ENCODE results near the gene TNNC2. TPM values are rescaled to one million over a fixed set of nuclear protein-coding genes. Genes with fewer than 3 reads are reported as not detected.

The TNNC2 gene
- polyA plus RNA-seq, 2 of the 4 experiments (the other 2 are of a cell fraction), result 0.23 TPM; not detected in 1

- POLR2A ChIA-PET, result no interaction called here
- no peak for ATAC-seq
- CTCF ChIA-PET, result interaction anchor here (1.0 to 2.2 kb wide), 4 partner anchors 15 to 455 kb away, joined by 3 to 15 read pairs (median 4); no protein-coding TSS in a partner anchor
Measured at GRCh38 chr20:45774945-45775344, 52.2 kb downstream of the TNNC2 start.

More at GRCh38 chr20:45774945-45775344, 52.2 kb downstream of the TNNC2 start:
- FAIRE-seq, result no peak
- peaks cover 24% of the 10 kb centered on the region for H3K4me1 ChIP-seq
- no peak overlapping the region for H3K27ac ChIP-seq
- H3K4me2 ChIP-seq, result no peak overlapping the region
- WGBS (ENCODE audit: missing lambda C conversion rate), result 60% methylated on average over 2 of the region's 2 CpGs
- DNase-seq (ENCODE audit: low read depth in 1 of 2, low spot score in 1 of 2), result no peak
- no peak for TF ChIP-seq ESRRA (IDR thresholded peaks at IDR 0.05; ENCODE audit: borderline replicate concordance, low read length)
- TF ChIP-seq ZSCAN20 (CRISPR knock-in tag; IDR thresholded peaks at IDR 0.05), result no peak
- no peak for TF ChIP-seq ZNF302 (CRISPR knock-in tag; IDR thresholded peaks at IDR 0.05)
- TF ChIP-seq CHD2 (IDR thresholded peaks at IDR 0.05; ENCODE audit: low read length, partially characterized antibody), result no peak
- TF ChIP-seq ATOH8 (CRISPR knock-in tag; IDR thresholded peaks at IDR 0.05; ENCODE audit: low read depth), result no peak
- no peak for TF ChIP-seq SREBF2 (IDR thresholded peaks at IDR 0.05)
- TF ChIP-seq CBX8 (IDR thresholded peaks at IDR 0.05), result no peak
- H3K4me3 ChIP-seq, result no peak overlapping the region
- no peaks in the 10 kb centered on the region for H3K9me3 ChIP-seq

Small RNA genes lying within 50 kb of the gene (small RNA-seq; reads per million reads assigned to genes)
- 0 to 16.4 (median 0.95) reads per million in 6 experiments for gene RNU6ATAC38P

Other genes with a start within 250 kb of the TNNC2 start
- gene WFDC8, start 248.0 kb downstream of the TNNC2 start, polyA plus RNA-seq (2011; rRNA removed), result not detected in 2 replicates
- gene WFDC8, start 248.0 kb downstream of the TNNC2 start, polyA plus RNA-seq (2017; fragmentation: RNase III; extraction: RNeasy Plus Mini Kit Qiagen cat#74134 plus additional on column Dnase treatment), result not detected in 3 replicates
- not detected in 2 replicates for gene WFDC10A, start 197.6 kb downstream of the TNNC2 start, polyA plus RNA-seq (2011; rRNA removed)
- gene WFDC10A, start 197.6 kb downstream of the TNNC2 start, polyA plus RNA-seq (2017; fragmentation: RNase III; extraction: RNeasy Plus Mini Kit Qiagen cat#74134 plus additional on column Dnase treatment), result not detected in 3 replicates
- gene WFDC9, start 196.0 kb downstream of the TNNC2 start, polyA plus RNA-seq (2011; rRNA removed), result not detected in 2 replicates
- gene WFDC9, start 196.0 kb downstream of the TNNC2 start, polyA plus RNA-seq (2017; fragmentation: RNase III; extraction: RNeasy Plus Mini Kit Qiagen cat#74134 plus additional on column Dnase treatment), result not detected in 3 replicates
- not detected in 2 replicates for gene WFDC11, start 157.1 kb downstream of the TNNC2 start, polyA plus RNA-seq (2011; rRNA removed)
- gene WFDC11, start 157.1 kb downstream of the TNNC2 start, polyA plus RNA-seq (2017; fragmentation: RNase III; extraction: RNeasy Plus Mini Kit Qiagen cat#74134 plus additional on column Dnase treatment), result not detected in 3 replicates
- not detected in 2 replicates for gene WFDC13, start 125.3 kb downstream of the TNNC2 start, polyA plus RNA-seq (2011; rRNA removed)
- not detected in 3 replicates for gene WFDC13, start 125.3 kb downstream of the TNNC2 start, polyA plus RNA-seq (2017; fragmentation: RNase III; extraction: RNeasy Plus Mini Kit Qiagen cat#74134 plus additional on column Dnase treatment)
- not detected in 2 replicates for gene WFDC10B, start 122.3 kb downstream of the TNNC2 start, polyA plus RNA-seq (2011; rRNA removed)
- gene WFDC10B, start 122.3 kb downstream of the TNNC2 start, polyA plus RNA-seq (2017; fragmentation: RNase III; extraction: RNeasy Plus Mini Kit Qiagen cat#74134 plus additional on column Dnase treatment), result not detected in 3 replicates
- gene SPINT4, start 105.0 kb downstream of the TNNC2 start, polyA plus RNA-seq (2011; rRNA removed), result not detected in 2 replicates
- not detected in 3 replicates for gene SPINT4, start 105.0 kb downstream of the TNNC2 start, polyA plus RNA-seq (2017; fragmentation: RNase III; extraction: RNeasy Plus Mini Kit Qiagen cat#74134 plus additional on column Dnase treatment)
- 0.34 TPM in 1 of 2 replicates, not detected in the other for gene WFDC3, start 35.4 kb downstream of the TNNC2 start, polyA plus RNA-seq (2011; rRNA removed)
- gene WFDC3, start 35.4 kb downstream of the TNNC2 start, polyA plus RNA-seq (2017; fragmentation: RNase III; extraction: RNeasy Plus Mini Kit Qiagen cat#74134 plus additional on column Dnase treatment), result not detected in 3 replicates
- 34.1 and 38.3 TPM in 2 replicates for gene DNTTIP1, start 35.4 kb downstream of the TNNC2 start, polyA plus RNA-seq (2011; rRNA removed)
- 24.9 to 26.0 TPM (median 25.3 TPM) in 3 replicates for gene DNTTIP1, start 35.4 kb downstream of the TNNC2 start, polyA plus RNA-seq (2017; fragmentation: RNase III; extraction: RNeasy Plus Mini Kit Qiagen cat#74134 plus additional on column Dnase treatment)
- gene UBE2C, start 14.7 kb downstream of the TNNC2 start, polyA plus RNA-seq (2011; rRNA removed), result 123 and 137 TPM in 2 replicates
- gene UBE2C, start 14.7 kb downstream of the TNNC2 start, polyA plus RNA-seq (2017; fragmentation: RNase III; extraction: RNeasy Plus Mini Kit Qiagen cat#74134 plus additional on column Dnase treatment), result 188 to 212 TPM (median 189 TPM) in 3 replicates
- 4.0 and 4.1 TPM in 2 replicates for gene SNX21, start 6.5 kb upstream of the TNNC2 start, polyA plus RNA-seq (2011; rRNA removed)
- 4.9 to 7.7 TPM (median 7.0 TPM) in 3 replicates for gene SNX21, start 6.5 kb upstream of the TNNC2 start, polyA plus RNA-seq (2017; fragmentation: RNase III; extraction: RNeasy Plus Mini Kit Qiagen cat#74134 plus additional on column Dnase treatment)
- gene ACOT8, start 30.1 kb upstream of the TNNC2 start, polyA plus RNA-seq (2011; rRNA removed), result 18.5 and 19.8 TPM in 2 replicates
- 12.6 to 14.7 TPM (median 14.0 TPM) in 3 replicates for gene ACOT8, start 30.1 kb upstream of the TNNC2 start, polyA plus RNA-seq (2017; fragmentation: RNase III; extraction: RNeasy Plus Mini Kit Qiagen cat#74134 plus additional on column Dnase treatment)
- 1.3 and 1.9 TPM in 2 replicates for gene ZSWIM3, start 30.3 kb upstream of the TNNC2 start, polyA plus RNA-seq (2011; rRNA removed)
- 1.0 to 1.1 TPM (median 1.1 TPM) in 3 replicates for gene ZSWIM3, start 30.3 kb upstream of the TNNC2 start, polyA plus RNA-seq (2017; fragmentation: RNase III; extraction: RNeasy Plus Mini Kit Qiagen cat#74134 plus additional on column Dnase treatment)
- gene ZSWIM1, start 53.9 kb upstream of the TNNC2 start, polyA plus RNA-seq (2011; rRNA removed), result 4.7 and 7.6 TPM in 2 replicates
- 5.8 to 6.6 TPM (median 6.1 TPM) in 3 replicates for gene ZSWIM1, start 53.9 kb upstream of the TNNC2 start, polyA plus RNA-seq (2017; fragmentation: RNase III; extraction: RNeasy Plus Mini Kit Qiagen cat#74134 plus additional on column Dnase treatment)
- 0.31 and 0.54 TPM in 2 replicates for gene SPATA25, start 60.3 kb upstream of the TNNC2 start, polyA plus RNA-seq (2011; rRNA removed)
- 0.59 to 1.3 TPM (median 0.77 TPM) in 3 replicates for gene SPATA25, start 60.3 kb upstream of the TNNC2 start, polyA plus RNA-seq (2017; fragmentation: RNase III; extraction: RNeasy Plus Mini Kit Qiagen cat#74134 plus additional on column Dnase treatment)
- 0.56 and 0.57 TPM in 2 replicates for gene NEURL2, start 63.9 kb upstream of the TNNC2 start, polyA plus RNA-seq (2011; rRNA removed)
- 1.4 to 1.6 TPM (median 1.4 TPM) in 3 replicates for gene NEURL2, start 63.9 kb upstream of the TNNC2 start, polyA plus RNA-seq (2017; fragmentation: RNase III; extraction: RNeasy Plus Mini Kit Qiagen cat#74134 plus additional on column Dnase treatment)
- gene CTSA, start 64.0 kb upstream of the TNNC2 start, polyA plus RNA-seq (2011; rRNA removed), result 53.1 and 61.2 TPM in 2 replicates
- 76.4 to 95.6 TPM (median 93.2 TPM) in 3 replicates for gene CTSA, start 64.0 kb upstream of the TNNC2 start, polyA plus RNA-seq (2017; fragmentation: RNase III; extraction: RNeasy Plus Mini Kit Qiagen cat#74134 plus additional on column Dnase treatment)
- gene PLTP, start 84.8 kb upstream of the TNNC2 start, polyA plus RNA-seq (2011; rRNA removed), result 2.7 and 4.5 TPM in 2 replicates
- 0.97 to 1.6 TPM (median 1.5 TPM) in 3 replicates for gene PLTP, start 84.8 kb upstream of the TNNC2 start, polyA plus RNA-seq (2017; fragmentation: RNase III; extraction: RNeasy Plus Mini Kit Qiagen cat#74134 plus additional on column Dnase treatment)
- 19.7 and 24.3 TPM in 2 replicates for gene PCIF1, start 107.4 kb upstream of the TNNC2 start, polyA plus RNA-seq (2011; rRNA removed)
- 18.7 to 21.6 TPM (median 21.4 TPM) in 3 replicates for gene PCIF1, start 107.4 kb upstream of the TNNC2 start, polyA plus RNA-seq (2017; fragmentation: RNase III; extraction: RNeasy Plus Mini Kit Qiagen cat#74134 plus additional on column Dnase treatment)
- 7.3 and 8.4 TPM in 2 replicates for gene ZNF335, start 144.9 kb upstream of the TNNC2 start, polyA plus RNA-seq (2011; rRNA removed)
- gene ZNF335, start 144.9 kb upstream of the TNNC2 start, polyA plus RNA-seq (2017; fragmentation: RNase III; extraction: RNeasy Plus Mini Kit Qiagen cat#74134 plus additional on column Dnase treatment), result 9.1 to 10.3 TPM (median 9.3 TPM) in 3 replicates
- 0.09 and 0.12 TPM in 2 replicates for gene MMP9, start 181.6 kb upstream of the TNNC2 start, polyA plus RNA-seq (2011; rRNA removed)
- 0.06 to 0.34 TPM (median 0.24 TPM) in 3 replicates for gene MMP9, start 181.6 kb upstream of the TNNC2 start, polyA plus RNA-seq (2017; fragmentation: RNase III; extraction: RNeasy Plus Mini Kit Qiagen cat#74134 plus additional on column Dnase treatment)
- gene SLC12A5, start 201.9 kb upstream of the TNNC2 start, polyA plus RNA-seq (2011; rRNA removed), result 3.0 and 3.5 TPM in 2 replicates
- gene SLC12A5, start 201.9 kb upstream of the TNNC2 start, polyA plus RNA-seq (2017; fragmentation: RNase III; extraction: RNeasy Plus Mini Kit Qiagen cat#74134 plus additional on column Dnase treatment), result 10.8 to 11.7 TPM (median 11.5 TPM) in 3 replicates